Erythroblast (primary cell): ENCODE results near the gene TPRN.

Source experiments
- GATA1 ChIP-seq: IDR thresholded peaks from 2 replicates; pipeline ENCODE4 v1.6.1; 2011; ENCODE audit warnings: low read depth, mild to moderate bottlenecking, control low read depth, low read length, moderate library complexity
- POLR2A ChIP-seq: IDR thresholded peaks from 2 replicates; pipeline ENCODE4 v1.6.1; 2011; ENCODE audit warnings: mild to moderate bottlenecking, low read length

DNA sequence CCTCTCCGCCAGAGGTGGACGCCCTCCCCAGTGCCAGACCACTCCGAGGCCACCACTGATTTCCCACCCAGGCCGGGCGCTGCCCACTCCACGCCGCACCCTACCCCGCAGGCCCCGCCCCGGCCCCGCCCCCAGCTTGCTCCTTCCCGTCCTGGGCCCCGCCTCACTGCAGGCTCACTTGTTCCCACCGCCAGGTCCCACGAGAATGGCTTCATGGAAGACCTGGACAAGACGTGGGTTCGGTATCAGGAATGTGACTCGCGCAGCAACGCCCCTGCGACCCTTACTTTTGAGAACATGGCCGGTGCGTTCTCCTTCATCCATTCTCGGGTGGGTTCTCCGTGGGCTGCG, 37.2 kb downstream of the TPRN start:
- TF ChIP-seq POLR2A (no peak), GATA1 (no peak)
